B cell (primary cell): ENCODE measurements around the gene FBN1. TPM values are rescaled to one million over a fixed set of nuclear protein-coding genes. Genes with fewer than 3 reads are reported as not detected.

Experiments
- ATAC-seq: fragments of 200-7000 bp; cut with Tn5 transposase; one replicate; pipeline ENCODE4 v1.10.0; 2021; ENCODE audit warnings: low read depth, mild to moderate bottlenecking, moderate number of reproducible peaks, moderate library complexity
- CTCF ChIA-PET: fragments of 350-600 bp; sonication (Branson Sonifier 250); formaldehyde crosslinking; loops from one replicate; lab custom pipeline; 2021; ENCODE audit warnings: antibody characterized with exemption, inconsistent platforms; lab: Charles Lee
- POLR2A ChIA-PET: fragments of 350-600 bp; sonication (Branson Sonifier 250); formaldehyde crosslinking; loops from one replicate; lab custom pipeline; 2021; ENCODE audit warnings: antibody characterized with exemption; lab: Charles Lee
- DNase-seq: peaks from one replicate; pipeline ENCODE4 v3.0.0; 2013
- H2AFZ ChIP-seq: 2 replicates; pipeline ENCODE4 v1.6.1; 2012; ENCODE audit warnings: mild to moderate bottlenecking, low read depth, low read length; ENCODE audit not compliant: insufficient read depth, poor library complexity, severe bottlenecking
- H3K27ac ChIP-seq, 2 donors: 1 replicate in 1 of 2; 2 replicates in 1 of 2; pipeline ENCODE4 v1.5.1; 2012 to 2013; ENCODE audit warnings: low read length in 2 of 2, mild to moderate bottlenecking in 2 of 2, moderate library complexity in 1 of 2
- H3K27me3 ChIP-seq, 4 experiments: fragments of 200-600 bp in 1 of 4; sonication (generic) in 1 of 4; replicated peaks in 1 of 4; 1 replicate in 2 of 4; 2 replicates in 2 of 4; pipeline versions ENCODE4 v1.6.1 to v1.7.0; 2013 to 2016; ENCODE audit warnings: low read length in 3 of 4, mild to moderate bottlenecking in 2 of 4, mixed read lengths in 1 of 4, moderate library complexity in 1 of 4; ENCODE audit not compliant: insufficient read depth in 4 of 4, control insufficient read depth in 3 of 4; ENCODE audit errors: control extremely low read depth in 1 of 4
- H3K36me3 ChIP-seq, 2 experiments: replicated peaks in 1 of 2; 1 replicate in 1 of 2; 2 replicates in 1 of 2; pipeline versions ENCODE4 v1.6.1 to v1.7.1; 2013; ENCODE audit warnings: low read length in 1 of 2; ENCODE audit not compliant: insufficient read depth in 2 of 2, control insufficient read depth in 1 of 2; ENCODE audit errors: control extremely low read depth in 1 of 2, extremely low read depth in 1 of 2
- H3K4me1 ChIP-seq, 2 donors: fragments of 200-600 bp in 1 of 2; sonication (generic) in 1 of 2; 1 replicate in 1 of 2; 2 replicates in 1 of 2; pipeline versions ENCODE4 v1.5.1 to v1.6.1; 2013 to 2017; ENCODE audit warnings: low read length in 2 of 2; ENCODE audit not compliant: control insufficient read depth in 2 of 2, insufficient read depth in 2 of 2
- H3K4me2 ChIP-seq: replicated peaks from 2 replicates; pipeline ENCODE3; 2012; ENCODE audit warnings: mild to moderate bottlenecking, low read depth, low read length; ENCODE audit not compliant: poor library complexity, severe bottlenecking
- H3K4me3 ChIP-seq, 5 experiments: fragments of 200-600 bp in 1 of 5; sonication (generic) in 1 of 5; 1 replicate in 3 of 5; 2 replicates in 2 of 5; pipeline versions ENCODE4 v1.5.1 to v1.7.0; 2011 to 2016; ENCODE audit warnings: low read length in 4 of 5, mild to moderate bottlenecking in 4 of 5, low read depth in 2 of 5, control low read depth in 1 of 5, moderate library complexity in 1 of 5; ENCODE audit not compliant: insufficient read depth in 1 of 5; ENCODE audit errors: control extremely low read depth in 1 of 5, extremely low read depth in 1 of 5
- H3K79me2 ChIP-seq: fragments of 200-600 bp; sonication (generic); one replicate; pipeline ENCODE4 v1.6.0; 2016; ENCODE audit warnings: low read length; ENCODE audit not compliant: control insufficient read depth, insufficient read depth
- H3K9ac ChIP-seq: fragments of 200-600 bp; sonication (generic); 2 replicates; pipeline ENCODE4 v1.6.1; 2017; ENCODE audit warnings: mild to moderate bottlenecking, low read length, moderate library complexity
- H3K9me3 ChIP-seq, 3 donors: one replicate each; pipeline versions ENCODE4 v1.6.1 to v1.7.1; 2013; ENCODE audit warnings: low read length in 2 of 3; ENCODE audit not compliant: control insufficient read depth in 2 of 3, insufficient read depth in 1 of 3; ENCODE audit errors: control extremely low read depth in 1 of 3
- H4K20me1 ChIP-seq: 2 replicates; pipeline ENCODE4 v1.6.0; 2012; ENCODE audit warnings: mild to moderate bottlenecking, low read length; ENCODE audit not compliant: insufficient read depth, control insufficient read depth, poor library complexity, severe bottlenecking
- H3K27ac Mint-ChIP-seq: one replicate; pipeline ENCODE4 v1.8.0; 2021; ENCODE audit warnings: mixed read lengths
- H3K27me3 Mint-ChIP-seq: one replicate; pipeline ENCODE4 v1.8.0; 2021; ENCODE audit warnings: mixed read lengths
- H3K4me1 Mint-ChIP-seq: one replicate; pipeline ENCODE4 v1.8.0; 2021; ENCODE audit warnings: mixed read lengths
- H3K4me3 Mint-ChIP-seq: one replicate; pipeline ENCODE4 v1.8.0; 2021; ENCODE audit warnings: mixed read lengths
- H3K9me3 Mint-ChIP-seq: one replicate; pipeline ENCODE4 v1.8.0; 2022; ENCODE audit warnings: mixed read lengths; ENCODE audit not compliant: insufficient read depth
- EZH2 ChIP-seq: IDR thresholded peaks from 2 replicates; pipeline ENCODE4 v1.6.1; 2012; ENCODE audit warnings: borderline replicate concordance, low read depth, mild to moderate bottlenecking, moderate library complexity, low read length; ENCODE audit not compliant: insufficient read depth, poor library complexity, severe bottlenecking
- WGBS: methylation state at CpG from one replicate; pipeline ENCODE4 v1.1.5; 2013; ENCODE audit warnings: missing lambda C conversion rate; ENCODE audit not compliant: insufficient coverage; 5-methylcytosine and 5-hydroxymethylcytosine counted together
- intact Hi-C: fragments of 100-400 bp; cut with micrococcal nuclease; formaldehyde crosslinking; loops from one replicate; pipeline ENCODE4 v1.10.0; 2022
- polyA plus RNA-seq: library from polyadenylated mRNA; depleted of rRNA; stranded (reverse); fragments of >200 nt; gene quantifications from 2 replicates; pipeline ENCODE4 v1.2.3, GENCODE V29; 2012
- total RNA-seq, 2 donors: library from RNA; stranded (reverse); fragments of 120-200 nt in 1 of 2; gene quantifications; 1 replicate in 1 of 2; 2 replicates in 1 of 2; pipeline versions ENCODE4 v1.2.3 to v1.2.4, GENCODE V29; 2013 to 2022
- TF ChIP-seq, protein P1 (sequence below): fragments of 200-600 bp; IDR thresholded peaks from one replicate; pipeline ENCODE4 v1.8.0; 2022; ENCODE audit warnings: antibody characterized with exemption, mild to moderate bottlenecking

The FBN1 gene
- total and polyA plus RNA-seq, 2 donors (not counting 1 experiment from before 2014, with no cell fraction given): 0.15 to 0.25 TPM

DNA sequence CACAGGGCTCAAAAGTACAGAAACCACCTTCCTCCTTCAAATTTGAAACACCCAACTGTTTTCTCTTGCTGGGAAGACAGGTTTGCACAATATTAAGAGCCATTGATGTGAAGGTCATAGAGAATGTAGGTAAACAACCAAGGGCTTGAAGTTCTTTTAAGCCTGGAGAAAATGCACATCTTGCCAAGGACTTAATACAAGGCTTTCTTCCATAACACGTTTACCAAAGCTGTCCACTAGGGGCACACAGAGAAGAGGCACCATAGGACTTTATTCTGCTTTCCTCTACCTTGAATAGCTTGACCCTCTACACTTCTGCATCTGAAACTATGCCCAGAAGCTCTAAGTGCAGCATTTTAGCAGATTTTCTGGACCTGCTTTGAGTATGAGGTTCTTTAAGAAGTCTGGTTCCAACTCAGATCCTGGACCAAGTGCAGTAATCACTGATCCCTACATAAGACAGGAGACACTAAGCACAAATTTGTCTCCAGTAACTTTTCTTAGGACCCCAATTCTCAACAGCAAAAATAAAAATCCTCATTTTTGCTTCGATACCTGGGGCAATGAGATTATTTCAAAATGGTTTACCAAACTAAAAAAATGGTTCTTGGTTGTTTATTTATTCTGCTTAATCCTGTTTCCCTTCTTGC lies 138.0 kb downstream of the FBN1 start:
- POLR2A ChIA-PET: no interaction called here
- ATAC-seq: no peak
- H3K36me3 ChIP-seq: no peaks in the 10 kb centered on the region
- H3K27me3 ChIP-seq: no peaks in the 10 kb centered on the region
- Mint-ChIP-seq H3K9me3 (peaks cover 3% of the 10 kb centered on the region), H3K27me3 (no peaks in the 10 kb centered on the region), H3K27ac (no peak overlapping the region), H3K4me1 (no peaks in the 10 kb centered on the region), H3K4me3 (no peak overlapping the region)
- H3K9ac ChIP-seq: no peak overlapping the region
- no peaks in the 10 kb centered on the region for H3K4me1 ChIP-seq
- H4K20me1 ChIP-seq: no peaks in the 10 kb centered on the region
- intact Hi-C loops: no loop called here
- no peak overlapping the region for H3K4me2 ChIP-seq
- H2AFZ ChIP-seq: no peak overlapping the region
- no peaks in the 10 kb centered on the region for H3K79me2 ChIP-seq
- no peak overlapping the region for H3K27ac ChIP-seq
- DNase-seq: peak; percentile 31
- H3K4me3 ChIP-seq: no peak overlapping the region
- CTCF ChIA-PET: interaction anchor here (0.8 to 1.7 kb wide), 5 partner anchors 12 to 35 kb away, joined by 3 to 4 read pairs (median 4); no protein-coding TSS in a partner anchor
- H3K9me3 ChIP-seq: no peaks in the 10 kb centered on the region
- no peak for TF ChIP-seq EZH2
- TF ChIP-seq, protein P1, sequence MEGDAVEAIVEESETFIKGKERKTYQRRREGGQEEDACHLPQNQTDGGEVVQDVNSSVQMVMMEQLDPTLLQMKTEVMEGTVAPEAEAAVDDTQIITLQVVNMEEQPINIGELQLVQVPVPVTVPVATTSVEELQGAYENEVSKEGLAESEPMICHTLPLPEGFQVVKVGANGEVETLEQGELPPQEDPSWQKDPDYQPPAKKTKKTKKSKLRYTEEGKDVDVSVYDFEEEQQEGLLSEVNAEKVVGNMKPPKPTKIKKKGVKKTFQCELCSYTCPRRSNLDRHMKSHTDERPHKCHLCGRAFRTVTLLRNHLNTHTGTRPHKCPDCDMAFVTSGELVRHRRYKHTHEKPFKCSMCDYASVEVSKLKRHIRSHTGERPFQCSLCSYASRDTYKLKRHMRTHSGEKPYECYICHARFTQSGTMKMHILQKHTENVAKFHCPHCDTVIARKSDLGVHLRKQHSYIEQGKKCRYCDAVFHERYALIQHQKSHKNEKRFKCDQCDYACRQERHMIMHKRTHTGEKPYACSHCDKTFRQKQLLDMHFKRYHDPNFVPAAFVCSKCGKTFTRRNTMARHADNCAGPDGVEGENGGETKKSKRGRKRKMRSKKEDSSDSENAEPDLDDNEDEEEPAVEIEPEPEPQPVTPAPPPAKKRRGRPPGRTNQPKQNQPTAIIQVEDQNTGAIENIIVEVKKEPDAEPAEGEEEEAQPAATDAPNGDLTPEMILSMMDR: peak; percentile 76
- WGBS: 17% methylated on average over 1 of the region's 2 CpGs

DNA sequence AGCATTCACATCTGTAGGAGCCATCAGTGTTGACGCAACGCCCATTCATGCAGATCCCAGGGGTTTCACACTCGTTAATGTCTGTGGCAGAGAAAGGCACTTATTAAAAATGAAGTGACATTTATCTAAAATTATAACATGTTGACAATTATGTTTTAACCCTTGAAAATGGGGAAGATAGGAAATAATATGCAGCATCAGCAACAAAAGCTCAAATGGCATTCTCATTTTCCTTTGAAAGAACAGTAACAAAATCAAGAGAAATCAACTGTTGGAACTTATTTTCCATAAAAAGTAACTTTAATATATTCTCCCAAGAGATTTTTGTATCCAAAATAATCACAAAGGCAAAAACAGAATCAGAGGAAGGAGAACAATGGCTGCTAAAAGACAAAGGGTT lies 140.4 kb downstream of the FBN1 start:
- Histone ChIP-seq H3K36me3 (no peaks in the 10 kb centered on the region), H3K79me2 (no peaks in the 10 kb centered on the region), H3K4me2 (no peak overlapping the region), H3K4me1 (no peaks in the 10 kb centered on the region), H3K4me3 (no peak overlapping the region), H2AFZ (no peak overlapping the region), H3K27me3 (no peaks in the 10 kb centered on the region), H3K27ac (no peak overlapping the region), H3K9me3 (no peaks in the 10 kb centered on the region), H3K9ac (no peak overlapping the region), H4K20me1 (no peaks in the 10 kb centered on the region)
- Mint-ChIP-seq H3K4me3 (no peak overlapping the region), H3K9me3 (no peaks in the 10 kb centered on the region), H3K4me1 (no peaks in the 10 kb centered on the region), H3K27me3 (no peaks in the 10 kb centered on the region), H3K27ac (no peak overlapping the region)
- 92% methylated on average over 2 of the region's 3 CpGs for WGBS
- ChIA-PET CTCF (no interaction called here), POLR2A (no interaction called here)
- intact Hi-C loops: no loop called here
- DNase-seq: no peak
- no peak for TF ChIP-seq EZH2
- TF ChIP-seq, protein P1: no peak
- ATAC-seq: no peak
